HUDEP-2 (cell line): ENCODE measurements around the gene SCD.

Experiments
- DNase-seq, 76 experiments: peaks; one replicate each; lab custom pipeline; 2025; ENCODE audit not compliant: unreplicated experiment in 76 of 76; lab: John Stamatoyannopoulos, UW

Gene SCD

GRCh38 chr10:100339236-100339635 is 7.8 kb upstream of the SCD start:
- no peak for DNase-seq

- DNase-seq: no peak
These were observed 5.8 kb upstream of the SCD start for GRCh38 chr10:100340948-100341847.

GRCh38 chr10:100341953-100342626 is 4.9 kb upstream of the SCD start:
- DNase-seq: peak in 58 of 76 experiments; percentile 15 to 75 (median 49)

- no peak for DNase-seq
These were observed 4.4 kb upstream of the SCD start for GRCh38 chr10:100342627-100342972.

GRCh38 chr10:100344241-100344788 is 2.7 kb upstream of the SCD start:
- DNase-seq: no peak

GRCh38 chr10:100345570-100346330 is 1.3 kb upstream of the SCD start:
- DNase-seq: no peak

- DNase-seq: peak in 47 of 76 experiments; percentile 9 to 73 (median 39)
These were observed 675 bp upstream of the SCD start for GRCh38 chr10:100346351-100346764.

GRCh38 chr10:100347568-100348195 is 649 bp downstream of the SCD start:
- peak in 1 of 76 experiments; percentile 20 for DNase-seq

GRCh38 chr10:100348389-100348927 is 1.4 kb downstream of the SCD start:
- DNase-seq: no peak

- peak in 3 of 76 experiments; percentile 8 to 26 (median 17) for DNase-seq
These were observed 2.1 kb downstream of the SCD start for GRCh38 chr10:100349087-100349486.

- DNase-seq: no peak
These were observed 2.6 kb downstream of the SCD start for GRCh38 chr10:100349672-100350071.

- DNase-seq: no peak
These were observed 4.0 kb downstream of the SCD start for GRCh38 chr10:100350914-100351485.

- DNase-seq: no peak
These were observed 6.9 kb downstream of the SCD start for GRCh38 chr10:100353770-100354485.

GRCh38 chr10:100355086-100355485 is 8.1 kb downstream of the SCD start:
- no peak for DNase-seq

- DNase-seq: no peak
These were observed 9.3 kb downstream of the SCD start for GRCh38 chr10:100356067-100357017.

GRCh38 chr10:100357059-100357858 is 10.2 kb downstream of the SCD start:
- DNase-seq: no peak

GRCh38 chr10:100359030-100359432 is 12.0 kb downstream of the SCD start:
- DNase-seq: peak in 72 of 76 experiments; percentile 10 to 96 (median 70)
